Fibroblast of the aortic adventitia (primary cell): ENCODE data around the gene TCTA. TPM values are rescaled to one million over a fixed set of nuclear protein-coding genes. Genes with fewer than 3 reads are reported as not detected.
"Not testable (repeated sequence)": the region's sequence is repeated elsewhere in the genome, so short reads cannot be mapped to it uniquely, and the experiment has no call there.

Experiments used
- DNase-seq: peaks from one replicate; pipeline ENCODE4 v3.0.0-alpha.2; 2010; ENCODE audit warnings: low read depth
- H3K4me3 ChIP-seq: 2 replicates; pipeline ENCODE4 v1.5.1; 2011; ENCODE audit warnings: low read depth, mild to moderate bottlenecking, control low read depth, low read length, moderate library complexity
- CTCF ChIP-seq: IDR thresholded peaks from 2 replicates; pipeline ENCODE4 v1.5.1; 2011; ENCODE audit warnings: mild to moderate bottlenecking, low read length, control low read depth, inconsistent platforms; ENCODE audit not compliant: insufficient read depth
- total RNA-seq: library from RNA; depleted of rRNA; stranded (reverse); fragments of >200 nt; gene quantifications from 2 replicates; pipeline ENCODE4 v1.2.3, GENCODE V29; 2012; ENCODE audit warnings: low replicate concordance

The TCTA gene
- total RNA-seq, 1 donor, result 22.7 TPM

- no peak for TF ChIP-seq CTCF
- H3K4me3 ChIP-seq, result no peak overlapping the region
- DNase-seq, result no peak
Observed at GRCh38 chr3:49383387-49383786, 28.8 kb upstream of the TCTA start.

DNA sequence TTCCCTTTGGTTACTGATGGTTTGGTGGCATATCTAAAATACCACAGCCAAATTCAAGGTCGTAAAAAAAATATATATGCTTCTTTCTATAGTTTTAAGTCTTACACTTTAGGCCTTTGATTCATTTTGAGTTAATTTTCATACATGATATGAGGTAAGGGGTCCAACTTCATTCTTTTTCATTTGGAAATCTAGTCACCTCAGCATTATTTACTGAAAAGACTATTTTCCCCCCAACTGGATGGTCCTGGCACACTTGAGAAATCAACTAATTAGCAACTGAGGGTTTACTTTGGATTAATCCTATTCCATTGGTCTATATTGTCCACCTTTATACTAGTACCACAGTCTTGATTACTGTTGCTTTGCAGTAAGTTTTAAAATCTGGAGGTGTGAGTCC is 26.6 kb upstream of the TCTA start:
- no peak for DNase-seq
- H3K4me3 ChIP-seq, result no peak overlapping the region
- no peak for TF ChIP-seq CTCF

DNA sequence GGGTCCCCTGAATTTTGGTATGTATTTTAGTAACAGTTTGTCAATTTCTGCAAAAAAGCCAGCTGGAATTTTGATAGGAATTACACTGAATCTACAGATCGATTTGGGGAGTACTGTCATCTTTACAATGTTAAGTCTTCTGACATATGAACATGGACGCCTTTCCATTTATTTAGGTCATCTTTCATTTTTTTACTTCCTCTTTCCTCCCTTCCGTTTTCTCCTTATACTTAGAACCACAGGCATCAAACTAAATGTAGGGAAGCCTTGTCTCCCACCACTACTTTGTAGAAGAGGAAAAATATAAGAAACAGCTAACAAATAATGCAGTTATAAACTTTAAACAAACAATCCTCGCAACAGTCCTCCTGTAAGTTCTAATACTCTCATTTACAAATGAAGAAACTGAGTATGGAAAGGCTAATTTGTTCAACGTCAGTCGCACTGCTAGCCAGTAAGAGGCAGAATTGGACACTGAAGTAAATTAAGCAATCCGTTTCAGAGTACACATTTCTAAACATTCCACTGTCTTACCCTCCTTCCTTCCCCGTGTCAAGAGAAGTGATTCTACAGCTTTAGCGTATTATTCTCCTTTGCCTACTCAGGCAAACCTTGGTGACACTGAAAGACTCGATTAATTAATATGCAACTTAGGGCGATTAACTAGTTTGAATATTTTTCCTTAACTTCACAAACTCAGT is 26.0 kb upstream of the TCTA start:
- TF ChIP-seq CTCF, result no peak
- H3K4me3 ChIP-seq, result no peak overlapping the region
- DNase-seq, result no peak

DNA sequence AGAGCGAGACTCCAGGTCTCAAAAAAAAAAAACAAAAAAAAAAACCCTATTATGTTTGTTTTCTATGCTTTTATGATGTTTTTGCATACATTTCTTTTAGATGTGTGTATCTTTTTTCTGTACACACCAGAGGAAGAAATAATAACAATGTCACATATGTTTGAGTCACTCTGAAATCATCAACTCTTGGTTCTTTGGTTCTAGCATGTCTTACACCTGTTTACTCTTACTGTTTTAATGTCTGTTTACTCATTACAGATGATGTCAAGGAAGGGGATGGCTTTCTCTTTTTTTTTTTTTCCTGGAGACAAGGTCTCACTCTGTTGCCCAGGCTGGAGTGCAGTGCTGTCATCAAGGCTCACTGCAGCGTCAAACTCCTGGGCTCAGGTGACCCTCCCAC is 24.5 kb upstream of the TCTA start:
- no peak overlapping the region for H3K4me3 ChIP-seq
- DNase-seq, result no peak
- TF ChIP-seq CTCF, result no peak

GRCh38 chr3:49388289-49388820 is 23.9 kb upstream of the TCTA start:
- TF ChIP-seq CTCF, result no peak
- H3K4me3 ChIP-seq, result no peak overlapping the region
- no peak for DNase-seq

- DNase-seq, result no peak
- H3K4me3 ChIP-seq, result no peak overlapping the region
- TF ChIP-seq CTCF, result no peak
Observed at GRCh38 chr3:49389297-49389696, 22.9 kb upstream of the TCTA start.

GRCh38 chr3:49391310-49391709 is 20.9 kb upstream of the TCTA start:
- not testable (repeated sequence) for DNase-seq, H3K4me3 ChIP-seq
